Fibroblast of skin of left quadriceps (primary cell): ENCODE data around the gene ARPC2.
"Not testable (repeated sequence)": the region's sequence is repeated elsewhere in the genome, so short reads cannot be mapped to it uniquely, and the experiment has no call there.

ENCODE experiments used
- DNase-seq, 2 experiments: peaks; one replicate each; pipeline ENCODE4 v3.0.0-alpha.2; 2013; ENCODE audit warnings: low read depth in 2 of 2

The ARPC2 gene

DNA sequence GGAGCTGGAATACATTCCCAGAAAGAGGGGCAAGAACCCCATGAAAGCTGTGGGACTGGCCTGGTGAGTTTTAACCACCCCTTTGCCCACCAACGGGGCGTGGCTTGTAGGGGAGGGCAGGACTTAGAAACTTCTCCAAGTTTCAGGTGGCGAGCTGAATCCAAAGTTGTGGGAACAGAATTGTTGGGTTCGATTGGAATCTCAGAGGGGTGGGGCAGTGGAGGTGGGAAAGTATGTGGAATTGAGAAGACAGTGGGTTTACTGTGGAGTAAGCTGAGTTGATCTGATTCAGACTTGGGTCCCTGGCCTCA is 54.5 kb downstream of the ARPC2 start:
- DNase-seq = no peak

DNA sequence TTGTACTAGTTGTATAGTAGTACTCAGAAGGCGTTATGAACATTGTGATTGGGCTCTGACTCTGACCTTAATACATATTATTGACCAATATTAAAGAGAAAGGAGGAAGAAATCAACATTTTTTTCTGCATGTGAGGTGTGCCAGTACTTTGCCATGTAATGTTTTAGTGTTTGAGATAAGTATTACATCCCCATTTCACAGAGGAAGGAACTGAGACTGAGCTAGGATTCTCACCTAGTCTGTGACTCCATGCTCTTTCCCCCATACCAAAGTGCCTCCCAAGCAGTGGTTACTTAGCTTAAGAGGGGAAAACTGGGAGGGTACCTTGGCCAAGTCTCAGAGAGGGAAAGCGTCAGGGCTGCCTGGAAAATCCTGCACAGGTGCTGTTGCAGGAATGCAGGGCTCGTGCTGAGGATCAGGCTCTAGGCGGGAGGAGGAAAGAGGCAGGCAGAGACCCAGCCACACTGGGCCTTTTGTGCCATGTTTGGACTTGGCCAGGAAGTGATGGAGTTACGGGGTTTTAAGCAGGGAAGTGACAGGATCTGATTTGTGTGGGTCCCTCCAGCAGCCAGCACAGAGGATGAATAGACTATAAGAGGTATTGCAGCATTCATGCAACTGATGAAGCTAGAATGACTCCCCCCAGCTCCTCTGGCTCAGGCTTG is 55.0 kb downstream of the ARPC2 start:
- DNase-seq = no peak

DNA sequence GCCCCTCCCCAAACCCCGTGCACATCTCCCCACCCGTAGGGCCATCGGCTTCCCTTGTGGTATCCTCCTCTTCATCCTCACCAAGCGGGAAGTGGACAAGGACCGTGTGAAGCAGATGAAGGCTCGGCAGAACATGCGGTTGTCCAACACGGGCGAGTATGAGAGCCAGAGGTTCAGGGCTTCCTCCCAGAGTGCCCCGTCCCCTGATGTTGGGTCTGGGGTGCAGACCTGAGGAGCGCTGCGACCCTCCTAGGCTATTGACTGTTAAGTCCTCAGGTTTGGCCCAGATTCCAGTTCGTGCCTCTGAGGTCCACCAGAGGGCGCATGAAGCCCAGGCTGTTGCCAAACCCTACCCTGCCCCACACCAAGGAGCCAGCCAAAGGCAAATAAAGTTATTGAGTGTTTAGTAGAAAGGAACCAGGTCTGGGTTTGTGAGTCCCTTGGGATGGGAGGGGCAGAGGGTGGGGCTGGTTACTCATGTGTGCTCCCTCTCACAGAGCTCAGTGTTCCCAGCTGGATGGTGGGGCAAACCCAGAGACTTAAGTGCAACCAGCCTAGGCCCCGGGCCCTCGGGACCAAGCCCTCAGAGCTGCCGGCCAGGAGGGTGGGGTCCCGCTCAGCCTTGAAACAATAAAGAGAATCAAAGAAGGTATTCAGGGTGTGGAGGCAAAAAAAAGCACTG is 55.7 kb downstream of the ARPC2 start:
- DNase-seq = peak; percentile 76 to 77

DNA sequence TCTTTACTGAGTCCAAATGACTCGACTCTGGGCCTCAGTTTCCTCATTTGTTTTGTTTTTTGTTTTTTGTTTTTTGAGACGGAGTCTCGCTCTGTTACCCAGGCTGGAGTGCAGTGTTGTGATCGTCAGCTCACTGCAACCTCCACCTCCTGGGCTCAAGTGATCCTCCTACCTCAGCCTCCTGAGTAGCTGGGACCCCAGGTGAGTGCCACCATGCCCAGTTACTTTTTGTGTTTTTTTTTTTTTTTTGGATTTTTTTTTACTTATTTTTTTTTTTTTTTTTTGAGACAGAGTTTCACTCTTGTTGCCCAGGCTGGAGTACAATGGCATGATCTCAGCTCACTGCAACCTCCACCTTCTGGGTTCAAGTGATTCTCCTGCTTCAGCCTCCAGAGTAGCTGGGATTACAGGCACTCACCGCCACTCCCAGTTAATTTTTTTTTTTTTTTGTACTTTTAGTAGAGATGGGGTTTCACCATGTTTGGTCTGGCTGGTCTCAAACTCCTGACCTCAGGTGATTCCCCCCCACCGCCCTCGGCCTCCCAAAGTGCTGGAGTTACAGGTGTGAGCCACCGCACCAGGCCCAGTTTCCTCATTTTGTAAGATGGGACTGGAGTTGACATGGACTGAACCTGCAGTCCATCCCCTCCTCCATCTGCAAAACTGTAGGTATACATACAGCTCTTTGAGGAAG is 56.4 kb downstream of the ARPC2 start:
- DNase-seq = not testable (repeated sequence)

GRCh38 chr2:218273908-218274249 is 56.9 kb downstream of the ARPC2 start:
- no peak for DNase-seq

DNA sequence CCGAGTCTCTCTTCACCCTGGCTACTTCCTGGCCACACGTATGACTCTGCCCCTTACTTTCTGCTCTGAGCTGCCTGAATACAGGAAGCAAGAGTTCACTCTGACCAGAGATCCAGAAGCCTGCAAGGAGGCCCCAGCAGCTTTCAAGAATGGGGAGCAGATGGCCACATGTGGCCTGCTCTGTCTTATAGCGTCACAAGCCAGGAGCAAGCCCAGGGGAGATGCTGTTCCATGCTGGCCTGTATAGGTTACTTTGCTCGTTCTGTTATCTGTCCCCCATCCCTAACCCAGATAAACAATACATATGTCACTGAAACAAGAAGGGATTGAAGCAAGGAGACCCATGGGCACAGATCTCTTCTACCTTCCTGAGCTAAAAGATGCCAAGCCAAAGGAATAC is 57.6 kb downstream of the ARPC2 start:
- no peak for DNase-seq

DNA sequence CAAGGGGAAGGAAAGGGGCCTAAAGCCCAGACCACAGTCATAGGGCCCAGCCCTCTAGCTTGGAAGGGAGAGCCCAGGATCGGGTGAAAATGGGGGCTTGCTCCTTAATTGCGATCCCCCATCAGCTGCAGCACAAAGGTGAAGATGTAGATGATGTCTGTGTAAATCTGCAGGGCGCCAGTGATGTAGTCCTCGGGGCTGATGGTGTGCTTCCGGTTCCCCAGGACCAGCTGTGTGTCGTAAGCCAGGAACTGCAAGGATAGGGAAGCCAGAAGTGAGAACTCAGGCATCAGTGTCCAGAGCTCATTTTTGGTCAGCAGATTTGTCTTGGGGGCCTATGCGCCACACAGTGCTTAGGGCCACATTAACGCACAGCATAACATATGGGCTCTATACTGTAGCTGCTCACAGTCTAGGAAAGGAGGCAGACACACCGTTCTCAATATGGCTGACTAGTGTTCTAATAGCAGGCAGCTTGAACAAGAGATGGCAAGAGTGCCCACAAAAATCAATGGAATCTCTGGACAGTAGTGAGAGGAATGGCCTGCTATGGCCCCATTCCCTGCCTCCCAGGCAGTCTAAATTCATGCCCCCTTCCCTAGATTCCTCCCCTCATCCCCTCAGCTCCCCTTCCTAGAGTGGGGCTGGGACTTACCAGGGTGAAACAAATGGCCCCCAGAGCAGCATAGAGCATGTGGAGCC is 58.5 kb downstream of the ARPC2 start:
- DNase-seq = no peak

- DNase-seq = no peak
Measured at GRCh38 chr2:218276986-218277755, 60.2 kb downstream of the ARPC2 start.

GRCh38 chr2:218277921-218278320 is 60.9 kb downstream of the ARPC2 start:
- DNase-seq = no peak

DNA sequence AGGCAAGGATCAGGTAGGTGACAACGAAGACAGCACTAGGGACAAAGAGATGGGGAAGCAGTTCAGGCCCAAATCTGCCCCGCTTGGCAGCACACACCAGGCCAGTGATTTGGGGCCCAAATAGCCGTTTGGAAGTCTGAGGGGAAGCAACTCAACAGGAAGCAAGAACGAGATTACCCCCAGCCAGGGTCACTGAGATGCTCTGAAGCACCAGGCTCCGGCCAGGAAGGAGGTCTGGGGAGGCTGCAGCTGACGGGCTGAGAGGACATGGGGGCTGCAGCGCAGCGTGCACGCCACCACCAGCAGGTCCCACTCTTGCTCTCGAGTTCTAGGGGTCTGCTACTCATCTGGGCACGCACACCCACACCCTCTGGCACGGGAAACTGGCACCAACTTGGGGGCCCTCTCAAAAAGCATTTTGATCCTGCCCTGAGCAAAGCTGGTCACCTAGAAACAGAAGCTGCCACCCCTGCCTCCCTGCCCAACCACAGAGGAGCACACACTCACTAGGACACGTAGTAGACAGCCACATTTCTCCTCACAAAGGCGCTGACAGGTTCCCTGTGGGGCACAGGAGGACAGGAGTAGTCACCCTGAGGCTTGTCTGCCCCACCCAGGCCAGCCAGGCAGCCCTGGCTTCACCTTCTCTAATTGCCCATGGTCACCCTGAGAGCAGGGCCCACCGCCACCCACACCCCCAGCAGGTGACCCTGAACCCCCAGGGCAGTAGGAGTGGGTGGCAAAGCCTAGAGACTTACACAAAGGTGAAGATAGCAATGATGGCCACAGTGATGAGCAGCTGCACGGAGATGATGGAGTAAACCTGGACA is 61.8 kb downstream of the ARPC2 start:
- DNase-seq = no peak

DNA sequence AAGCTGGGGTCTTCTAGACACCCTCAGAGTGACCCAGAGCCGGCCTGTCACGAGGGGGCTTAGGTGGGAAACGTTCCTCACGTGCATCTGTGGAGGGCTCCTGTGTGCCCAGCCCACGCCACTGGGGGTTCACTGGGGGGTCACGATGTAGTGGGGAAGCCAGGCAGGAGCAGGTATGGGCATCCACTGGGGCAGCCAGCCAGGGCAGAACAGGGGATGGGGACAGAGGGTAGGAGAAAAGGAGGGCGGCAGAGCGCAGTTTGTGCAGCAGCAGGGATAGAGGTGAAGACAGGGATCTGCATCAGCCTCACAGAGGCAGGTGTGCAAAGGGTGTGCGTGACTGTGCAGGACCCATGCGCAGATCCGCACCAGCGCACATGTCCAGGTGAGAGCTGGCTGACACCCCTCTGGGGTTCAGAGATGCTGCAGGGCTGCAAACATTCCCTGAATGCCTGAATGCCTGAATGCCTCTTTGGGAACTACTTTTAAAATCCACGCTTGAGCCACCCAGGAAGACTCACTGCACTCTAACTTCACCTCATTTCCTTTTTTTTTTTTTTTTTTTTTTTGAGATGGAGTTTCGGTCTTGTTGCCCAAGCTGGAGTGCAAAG is 63.4 kb downstream of the ARPC2 start:
- no peak for DNase-seq

DNA sequence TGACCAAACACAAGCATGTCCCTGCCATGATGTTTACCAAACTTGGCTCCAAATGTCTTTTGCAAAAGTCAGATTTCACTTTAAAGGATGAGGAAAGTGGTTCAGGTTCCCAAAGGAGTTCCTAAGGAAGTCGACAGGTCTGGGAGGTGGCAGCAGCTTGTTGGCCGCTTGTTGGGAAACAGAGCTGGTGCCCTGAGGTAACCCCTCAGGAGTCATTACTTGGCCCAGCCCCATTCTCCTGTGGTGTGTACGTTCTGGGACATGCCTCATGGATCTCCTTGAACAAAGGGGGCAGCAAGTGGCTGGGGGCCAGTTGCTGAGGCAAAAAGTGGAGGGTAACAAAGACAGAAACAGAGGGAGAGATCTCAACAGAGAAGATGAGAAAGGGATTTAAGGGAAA is 64.5 kb downstream of the ARPC2 start:
- DNase-seq = no peak

- DNase-seq = no peak
Measured at GRCh38 chr2:218282173-218282991, 65.4 kb downstream of the ARPC2 start.

- DNase-seq = peak in 1 of 2 experiments; percentile 7
Measured at GRCh38 chr2:218284106-218284811, 67.3 kb downstream of the ARPC2 start.

DNA sequence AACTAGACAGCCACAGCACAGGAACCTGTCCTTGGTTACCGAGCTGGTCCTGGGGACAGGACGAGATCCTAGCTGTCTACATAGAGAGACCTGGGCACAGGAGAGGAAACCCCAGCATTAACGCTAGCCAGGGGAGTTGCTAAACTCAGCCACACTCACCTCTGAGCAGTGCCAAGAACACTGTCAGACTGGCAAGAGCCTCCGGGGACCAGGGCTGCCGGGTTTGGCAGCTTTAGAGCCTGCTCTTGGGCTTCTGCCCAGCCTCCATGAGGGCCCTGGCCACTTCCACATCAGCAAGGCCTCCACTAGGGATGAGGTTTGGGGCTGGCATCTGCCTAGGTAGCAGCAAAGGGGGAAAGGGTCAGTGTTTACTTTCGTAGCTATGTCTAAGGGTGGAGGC is 68.6 kb downstream of the ARPC2 start:
- no peak for DNase-seq

GRCh38 chr2:218286570-218287459 is 69.8 kb downstream of the ARPC2 start:
- DNase-seq = peak; percentile 76 to 79

DNA sequence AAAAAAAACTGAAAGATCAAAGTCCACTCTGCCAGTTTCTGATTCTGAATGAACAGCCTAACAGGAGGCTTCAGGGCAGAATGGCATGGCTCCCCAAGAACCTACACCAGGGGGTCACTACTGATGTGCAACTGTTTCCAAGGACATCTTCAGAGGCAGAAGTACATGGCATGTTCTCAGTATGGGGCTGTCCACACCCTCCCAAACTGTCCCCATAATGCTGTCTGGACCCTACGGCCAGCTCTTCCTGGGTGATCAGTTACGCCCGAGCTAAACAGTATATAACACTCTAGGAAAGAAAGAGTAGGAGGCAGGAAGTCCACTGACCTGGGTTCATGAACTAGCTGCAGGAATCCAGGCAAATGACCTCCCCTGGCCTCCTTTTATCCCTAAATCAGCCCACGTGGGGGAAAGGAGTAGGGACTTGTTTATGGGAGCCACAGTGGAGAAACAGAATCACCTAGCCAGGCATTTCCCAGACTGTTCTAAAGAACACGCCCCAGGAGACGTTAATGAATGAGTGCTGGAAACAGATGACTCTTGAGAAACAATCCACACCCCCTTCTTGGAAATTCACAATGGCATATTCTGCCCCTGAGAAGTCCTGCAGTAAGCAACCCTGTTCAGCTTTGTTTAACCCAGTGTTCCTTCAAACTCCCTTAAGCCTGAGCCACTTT is 72.8 kb downstream of the ARPC2 start:
- DNase-seq = no peak
